Chondrocyte (in vitro differentiated cells): ENCODE measurements around the gene SLC27A2. TPM values are rescaled to one million over a fixed set of nuclear protein-coding genes. Genes with fewer than 3 reads are reported as not detected.
"Not testable (repeated sequence)": the region's sequence is repeated elsewhere in the genome, so short reads cannot be mapped to it uniquely, and the experiment has no call there.

Source experiments
- DNase-seq: peaks from one replicate; pipeline ENCODE4 v3.0.0; 2021; ENCODE audit warnings: mixed read lengths, low spot score
- H3K27ac Mint-ChIP-seq: one replicate; pipeline ENCODE4 v1.8.0; 2021; ENCODE audit warnings: mild to moderate bottlenecking, moderate library complexity, mixed read lengths; ENCODE audit not compliant: unreplicated experiment
- H3K27me3 Mint-ChIP-seq: 2 replicates; pipeline ENCODE4 v1.8.0; 2021; ENCODE audit warnings: low read depth, mixed read lengths
- H3K36me3 Mint-ChIP-seq: 2 replicates; pipeline ENCODE4 v1.8.0; 2021; ENCODE audit warnings: low read depth, mixed read lengths
- H3K4me1 Mint-ChIP-seq: 2 replicates; pipeline ENCODE4 v1.8.0; 2021; ENCODE audit warnings: low read depth, mild to moderate bottlenecking, mixed read lengths
- H3K4me3 Mint-ChIP-seq: one replicate; pipeline ENCODE4 v1.8.0; 2021; ENCODE audit warnings: mild to moderate bottlenecking, moderate library complexity, mixed read lengths; ENCODE audit not compliant: unreplicated experiment
- H3K9me3 Mint-ChIP-seq: 2 replicates; pipeline ENCODE4 v1.8.0; 2021; ENCODE audit warnings: low read depth, mixed read lengths
- CTCF ChIP-seq: fragments of 200-600 bp; sonication (generic); IDR thresholded peaks from 2 replicates; pipeline ENCODE4 v1.5.0; 2021; ENCODE audit warnings: antibody characterized with exemption, mild to moderate bottlenecking, moderate library complexity
- long read RNA-seq: library from polyadenylated mRNA; stranded (forward); transcript quantifications from one replicate; pipeline ENCODE4 v2.0.0, GENCODE V29; 2021
- total RNA-seq: library from RNA; stranded (reverse); gene quantifications from 3 replicates; pipeline ENCODE4 v1.2.1, GENCODE V29; 2021

Gene SLC27A2
- total RNA-seq: not detected in 3 replicates
- long read RNA-seq: 0 reads

DNA sequence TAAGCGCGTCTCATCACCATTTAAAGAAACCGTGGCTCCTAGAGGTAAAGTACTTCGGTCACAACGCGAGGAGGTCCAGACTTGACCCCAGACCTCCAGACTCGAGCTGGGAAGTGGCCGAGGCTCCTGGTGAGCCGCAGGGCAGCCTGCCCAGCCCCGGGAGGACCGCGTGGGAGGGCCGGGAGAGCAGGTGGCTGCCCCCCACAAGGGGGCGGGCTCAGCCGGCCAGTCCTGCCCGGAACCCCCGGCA lies at the start of gene SLC27A2:
TSS of gene SLC27A2 (plus strand) at position 228 of the 250 bp plus-strand sequence. CDS start 232 bp downstream, outside the sequence.
- Mint-ChIP-seq H3K4me3 (peak within 1 kb of the TSS; percentile 77), H3K36me3 (peaks cover 2% of the 10 kb centered on the region), H3K9me3 (no peaks in the 10 kb centered on the region), H3K27ac (no peak within 1 kb of the TSS), H3K27me3 (peaks cover 55% of the 10 kb centered on the region), H3K4me1 (peaks cover 9% of the 10 kb centered on the region)
- TF ChIP-seq CTCF: peak; percentile 66
- no peak for DNase-seq

GRCh38 chr15:50132251-50132984 lies 49.6 kb upstream of the SLC27A2 start:
- H3K4me1 Mint-ChIP-seq: peaks cover 13% of the 10 kb centered on the region
- not testable (repeated sequence) for H3K27me3 Mint-ChIP-seq, H3K36me3 Mint-ChIP-seq, H3K9me3 Mint-ChIP-seq, H3K27ac Mint-ChIP-seq, H3K4me3 Mint-ChIP-seq, DNase-seq

DNA sequence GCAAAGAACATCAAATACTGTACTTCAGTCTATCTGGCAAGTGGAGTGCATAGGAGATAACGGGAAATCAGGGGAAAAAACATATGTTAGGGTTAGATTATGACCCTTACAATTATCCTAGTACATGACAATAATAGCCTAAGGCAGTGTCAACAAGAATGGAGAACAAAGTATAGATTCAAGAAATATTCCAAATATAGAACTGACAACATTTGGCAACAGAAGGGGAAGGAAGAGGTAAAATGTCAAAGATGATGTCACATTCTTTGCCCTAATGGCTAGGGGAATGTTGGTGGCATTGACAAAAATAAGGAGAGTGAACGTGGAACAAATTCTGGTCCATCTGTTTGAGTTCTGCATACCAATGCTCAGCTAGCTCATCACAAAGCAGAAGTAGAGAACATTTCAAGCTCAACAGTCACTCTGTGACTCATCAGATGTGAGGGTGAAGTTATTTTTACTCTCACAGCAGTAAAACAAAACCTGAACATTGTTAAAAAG lies 47.4 kb upstream of the SLC27A2 start:
- no peak for DNase-seq
- TF ChIP-seq CTCF: no peak
- H3K27ac Mint-ChIP-seq: peak overlapping the region; percentile 25
- H3K27me3 Mint-ChIP-seq: no peaks in the 10 kb centered on the region
- H3K9me3 Mint-ChIP-seq: no peaks in the 10 kb centered on the region
- H3K4me1 Mint-ChIP-seq: peaks cover 13% of the 10 kb centered on the region
- H3K4me3 Mint-ChIP-seq: no peak overlapping the region
- H3K36me3 Mint-ChIP-seq: no peaks in the 10 kb centered on the region

- DNase-seq: no peak
- TF ChIP-seq CTCF: no peak
- Mint-ChIP-seq H3K9me3 (no peaks in the 10 kb centered on the region), H3K36me3 (no peaks in the 10 kb centered on the region), H3K4me3 (no peak overlapping the region), H3K27ac (peak overlapping the region; percentile 39), H3K4me1 (peaks cover 13% of the 10 kb centered on the region), H3K27me3 (no peaks in the 10 kb centered on the region)
These were observed 46.9 kb upstream of the SLC27A2 start for GRCh38 chr15:50135031-50135551.

GRCh38 chr15:50137330-50137761 lies 44.6 kb upstream of the SLC27A2 start:
- no peaks in the 10 kb centered on the region for H3K36me3 Mint-ChIP-seq
- H3K4me1 Mint-ChIP-seq: peaks cover 13% of the 10 kb centered on the region
- no peak for TF ChIP-seq CTCF
- H3K27ac Mint-ChIP-seq: no peak overlapping the region
- H3K9me3 Mint-ChIP-seq: no peaks in the 10 kb centered on the region
- no peaks in the 10 kb centered on the region for H3K27me3 Mint-ChIP-seq
- no peak overlapping the region for H3K4me3 Mint-ChIP-seq
- DNase-seq: no peak

DNA sequence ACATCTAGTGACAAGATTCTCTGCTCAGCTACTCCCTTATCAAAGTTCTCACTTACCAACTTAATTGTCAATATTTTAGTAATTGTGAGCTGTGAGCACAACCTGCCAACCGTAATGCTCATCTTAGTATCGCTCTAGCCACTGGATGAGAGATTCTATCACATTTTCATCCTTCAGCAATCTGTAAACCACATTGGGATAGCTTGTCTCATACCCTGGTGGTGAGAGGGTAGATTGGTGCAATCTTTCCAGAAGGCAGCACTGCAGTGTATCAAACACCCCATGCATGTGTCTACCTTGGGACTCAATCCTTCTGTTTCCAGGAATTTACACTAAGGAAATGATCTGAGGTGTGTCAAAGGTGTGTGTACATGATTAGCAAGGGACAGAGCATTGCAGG lies 44.1 kb upstream of the SLC27A2 start:
- Mint-ChIP-seq H3K27ac (no peak overlapping the region), H3K36me3 (no peaks in the 10 kb centered on the region), H3K27me3 (no peaks in the 10 kb centered on the region), H3K4me3 (no peak overlapping the region), H3K9me3 (no peaks in the 10 kb centered on the region), H3K4me1 (peaks cover 13% of the 10 kb centered on the region)
- DNase-seq: no peak
- TF ChIP-seq CTCF: no peak
